Activated naive CD8-positive, alpha-beta T cell (primary cell): ENCODE data around the gene ACSL5.
A peak's percentile ranks its signal among the peaks of the same experiment; 100 is the strongest.

Experiments used
- H3K27ac Mint-ChIP-seq: one replicate; pipeline ENCODE4 v1.8.0; 2021; ENCODE audit warnings: mixed read lengths
- H3K27me3 Mint-ChIP-seq: one replicate; pipeline ENCODE4 v1.8.0; 2021; ENCODE audit warnings: mixed read lengths
- H3K36me3 Mint-ChIP-seq: one replicate; pipeline ENCODE4 v1.8.0; 2021; ENCODE audit warnings: mixed read lengths
- H3K4me1 Mint-ChIP-seq: one replicate; pipeline ENCODE4 v1.8.0; 2021; ENCODE audit warnings: low read depth, mixed read lengths
- H3K4me3 Mint-ChIP-seq: one replicate; pipeline ENCODE4 v1.8.0; 2021; ENCODE audit warnings: mild to moderate bottlenecking, mixed read lengths
- H3K9me3 Mint-ChIP-seq: one replicate; pipeline ENCODE4 v1.8.0; 2021; ENCODE audit warnings: low read depth, mixed read lengths

The ACSL5 gene, protein sequence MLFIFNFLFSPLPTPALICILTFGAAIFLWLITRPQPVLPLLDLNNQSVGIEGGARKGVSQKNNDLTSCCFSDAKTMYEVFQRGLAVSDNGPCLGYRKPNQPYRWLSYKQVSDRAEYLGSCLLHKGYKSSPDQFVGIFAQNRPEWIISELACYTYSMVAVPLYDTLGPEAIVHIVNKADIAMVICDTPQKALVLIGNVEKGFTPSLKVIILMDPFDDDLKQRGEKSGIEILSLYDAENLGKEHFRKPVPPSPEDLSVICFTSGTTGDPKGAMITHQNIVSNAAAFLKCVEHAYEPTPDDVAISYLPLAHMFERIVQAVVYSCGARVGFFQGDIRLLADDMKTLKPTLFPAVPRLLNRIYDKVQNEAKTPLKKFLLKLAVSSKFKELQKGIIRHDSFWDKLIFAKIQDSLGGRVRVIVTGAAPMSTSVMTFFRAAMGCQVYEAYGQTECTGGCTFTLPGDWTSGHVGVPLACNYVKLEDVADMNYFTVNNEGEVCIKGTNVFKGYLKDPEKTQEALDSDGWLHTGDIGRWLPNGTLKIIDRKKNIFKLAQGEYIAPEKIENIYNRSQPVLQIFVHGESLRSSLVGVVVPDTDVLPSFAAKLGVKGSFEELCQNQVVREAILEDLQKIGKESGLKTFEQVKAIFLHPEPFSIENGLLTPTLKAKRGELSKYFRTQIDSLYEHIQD

DNA sequence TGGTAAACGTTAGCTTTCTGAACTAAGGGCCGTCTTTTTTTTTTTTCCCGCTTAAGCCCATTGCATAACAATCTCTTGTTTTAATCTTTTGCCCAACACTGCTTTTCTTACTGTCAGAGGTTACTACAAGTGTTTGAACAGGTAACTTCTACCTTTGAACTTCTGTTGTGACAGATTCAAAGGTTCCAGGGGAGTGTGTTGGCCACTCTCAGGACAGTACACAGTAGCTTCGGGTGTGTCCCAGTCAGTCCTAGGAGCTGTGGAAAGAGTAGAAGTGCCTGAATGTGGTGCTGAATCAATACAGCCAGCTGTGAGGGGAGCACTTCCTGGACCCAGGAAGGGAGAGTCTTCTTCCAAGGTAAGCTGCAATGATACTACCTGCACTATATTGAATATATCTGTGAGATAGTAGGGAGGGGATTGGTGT is at the start of gene ACSL5:
ACSL5 (plus strand) TSS at position 205 of the 427 bp plus-strand sequence. CDS start 20,831 bp downstream, outside the sequence.
- no peaks in the 10 kb centered on the region for H3K9me3 Mint-ChIP-seq
- H3K36me3 Mint-ChIP-seq, result peaks cover 2% of the 10 kb centered on the region
- H3K27me3 Mint-ChIP-seq, result no peaks in the 10 kb centered on the region
- peak within 1 kb of the TSS; percentile 99 for H3K27ac Mint-ChIP-seq
- peaks cover 68% of the 10 kb centered on the region for H3K4me1 Mint-ChIP-seq
- H3K4me3 Mint-ChIP-seq, result peak within 1 kb of the TSS; percentile 100

DNA sequence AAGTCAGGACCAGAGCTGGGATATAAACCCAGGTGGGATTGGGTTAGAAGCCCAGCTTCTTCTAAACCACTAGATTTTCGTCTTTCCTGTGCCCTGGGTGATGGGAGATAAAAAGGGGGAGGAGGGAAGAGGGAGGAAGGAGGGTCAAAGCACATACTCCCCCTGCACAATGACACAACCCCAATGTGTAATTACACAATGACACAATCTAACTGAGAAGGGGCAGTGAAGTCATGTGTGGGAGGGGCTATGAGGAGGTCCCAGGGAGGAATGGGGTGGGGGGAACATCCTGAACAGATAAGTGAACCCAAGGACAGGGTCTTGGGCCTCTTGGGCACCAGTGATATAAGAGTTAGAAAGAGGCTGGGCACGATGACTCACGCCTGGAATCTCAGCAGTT is 46.2 kb upstream of the ACSL5 start:
- H3K4me3 Mint-ChIP-seq, result no peak overlapping the region
- peaks cover 6% of the 10 kb centered on the region for H3K27me3 Mint-ChIP-seq
- H3K36me3 Mint-ChIP-seq, result no peaks in the 10 kb centered on the region
- H3K4me1 Mint-ChIP-seq, result peaks cover 1% of the 10 kb centered on the region
- H3K27ac Mint-ChIP-seq, result no peak overlapping the region
- no peaks in the 10 kb centered on the region for H3K9me3 Mint-ChIP-seq

DNA sequence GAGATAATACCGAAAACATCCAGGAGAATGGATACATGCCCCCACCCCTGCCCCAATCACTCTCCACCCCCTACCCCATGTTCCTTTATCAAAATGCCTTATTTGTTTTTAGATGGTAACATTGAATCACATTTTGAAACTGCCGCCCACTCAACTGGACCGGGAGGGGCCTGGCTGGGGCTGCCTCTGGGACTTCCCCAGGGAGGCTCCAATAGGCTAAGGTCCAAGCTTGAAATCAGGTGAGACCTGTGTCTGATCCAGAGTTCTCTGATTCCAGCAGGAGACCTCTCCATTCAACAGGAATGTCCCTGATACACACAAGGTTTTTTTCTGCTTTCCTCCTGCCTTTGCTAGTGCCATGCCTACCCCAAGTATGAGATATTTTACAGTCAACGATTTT is 43.8 kb upstream of the ACSL5 start:
- Mint-ChIP-seq H3K27me3 (peaks cover 4% of the 10 kb centered on the region), H3K4me3 (no peak overlapping the region), H3K27ac (no peak overlapping the region), H3K36me3 (no peaks in the 10 kb centered on the region), H3K9me3 (no peaks in the 10 kb centered on the region), H3K4me1 (peaks cover 1% of the 10 kb centered on the region)

DNA sequence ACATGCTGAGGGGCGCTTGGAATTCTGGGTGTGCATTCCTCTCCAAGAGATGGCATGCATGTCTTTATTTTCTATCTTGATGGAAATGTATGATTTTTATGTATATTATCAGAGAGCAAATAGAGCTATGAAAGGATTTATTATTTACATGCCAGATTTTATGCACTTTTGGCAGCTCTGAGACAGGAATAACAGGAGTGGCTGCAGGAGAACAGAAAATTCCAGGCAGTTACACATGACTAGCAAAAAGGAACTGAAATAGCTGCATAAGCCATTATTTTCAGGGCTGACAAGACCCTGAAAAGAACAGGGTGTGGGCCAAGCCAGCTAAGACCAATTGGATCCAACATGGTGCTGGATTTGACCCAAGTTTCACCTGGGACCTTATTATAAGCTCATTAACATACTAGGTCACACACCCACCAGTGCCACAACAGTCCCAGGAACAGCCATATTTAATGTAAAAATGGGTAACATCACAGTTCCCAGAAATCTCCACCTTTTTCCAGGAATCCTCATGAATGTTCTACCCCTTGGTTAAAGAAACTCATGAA is 43.2 kb upstream of the ACSL5 start:
- H3K4me3 Mint-ChIP-seq, result no peak overlapping the region
- H3K4me1 Mint-ChIP-seq, result peaks cover 1% of the 10 kb centered on the region
- no peaks in the 10 kb centered on the region for H3K27me3 Mint-ChIP-seq
- no peak overlapping the region for H3K27ac Mint-ChIP-seq
- no peaks in the 10 kb centered on the region for H3K36me3 Mint-ChIP-seq
- no peaks in the 10 kb centered on the region for H3K9me3 Mint-ChIP-seq

DNA sequence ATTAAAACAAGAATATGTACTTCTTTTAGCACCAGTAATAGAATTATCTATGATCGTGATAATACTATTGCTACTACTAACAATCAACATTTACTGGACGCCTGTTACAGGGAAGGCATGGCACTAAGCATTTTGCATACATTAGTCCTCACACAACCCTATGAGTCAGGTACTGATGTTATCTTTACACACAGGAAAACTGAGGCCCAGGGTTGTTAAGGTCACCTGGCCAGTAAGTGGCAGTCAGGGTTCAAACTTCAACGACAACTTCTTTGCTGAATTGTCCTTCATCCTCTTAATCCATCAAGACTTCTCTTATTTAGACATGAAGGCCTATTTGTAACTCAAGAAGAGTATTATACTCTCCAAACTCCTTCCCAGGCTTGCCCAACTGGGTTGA is 41.9 kb upstream of the ACSL5 start:
- no peaks in the 10 kb centered on the region for H3K36me3 Mint-ChIP-seq
- no peak overlapping the region for H3K27ac Mint-ChIP-seq
- H3K9me3 Mint-ChIP-seq, result no peaks in the 10 kb centered on the region
- H3K4me1 Mint-ChIP-seq, result peaks cover 5% of the 10 kb centered on the region
- H3K27me3 Mint-ChIP-seq, result no peaks in the 10 kb centered on the region
- no peak overlapping the region for H3K4me3 Mint-ChIP-seq

DNA sequence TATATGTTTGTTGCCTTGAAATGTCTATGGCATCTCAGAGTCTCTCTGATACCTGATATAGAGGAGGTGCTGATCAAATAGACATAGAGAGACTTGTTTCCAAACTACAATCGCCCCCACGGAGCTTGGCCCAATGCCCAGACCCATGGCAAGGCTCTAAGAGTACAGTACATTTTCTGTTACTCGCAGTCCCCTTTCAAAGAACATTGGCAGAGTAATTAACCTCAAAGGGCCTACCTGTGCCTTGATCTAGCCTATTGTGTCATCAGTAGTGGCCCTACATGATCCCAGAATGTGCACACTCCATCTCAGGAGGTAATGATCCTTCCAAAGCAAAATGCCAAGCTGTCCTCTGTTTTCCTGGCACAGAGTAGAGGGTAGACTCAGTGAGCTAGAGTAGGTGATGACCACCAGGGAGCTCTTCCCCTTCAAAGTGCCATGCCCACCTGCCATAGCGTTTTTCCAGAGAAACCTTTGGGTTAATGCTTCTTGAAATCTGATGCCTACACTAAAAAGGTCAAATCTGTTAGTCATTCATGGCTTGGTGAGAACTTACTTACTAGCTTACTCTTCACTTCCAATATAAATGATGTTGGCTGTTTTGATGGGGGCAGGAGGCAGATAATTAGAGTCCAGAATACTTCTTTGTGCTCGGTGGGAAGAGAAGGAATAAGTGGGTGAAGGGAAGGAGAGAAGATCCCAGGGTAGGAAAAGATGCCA is 41.2 kb upstream of the ACSL5 start:
- peaks cover 5% of the 10 kb centered on the region for H3K4me1 Mint-ChIP-seq

DNA sequence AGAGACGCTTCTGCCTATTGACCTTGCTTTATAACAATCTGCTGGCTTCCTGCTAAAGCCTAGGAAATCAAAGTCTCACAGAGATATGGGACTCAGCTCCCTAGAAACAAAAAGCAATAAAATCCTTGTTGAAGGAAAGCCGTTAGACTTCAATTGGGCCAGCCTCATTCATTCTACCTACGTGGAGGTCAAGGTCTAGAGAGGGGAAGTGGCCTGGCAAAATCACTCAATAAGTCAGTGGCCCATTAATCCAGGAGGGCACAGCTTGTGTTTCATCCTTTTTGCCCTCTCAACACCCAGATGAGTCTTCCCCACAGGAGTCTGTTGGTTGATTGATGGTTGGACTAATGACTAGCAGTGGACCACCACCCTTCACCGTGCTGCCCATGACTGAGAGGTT is 40.5 kb upstream of the ACSL5 start:
- Mint-ChIP-seq H3K36me3 (no peaks in the 10 kb centered on the region), H3K27ac (no peak overlapping the region), H3K9me3 (no peaks in the 10 kb centered on the region), H3K4me3 (no peak overlapping the region), H3K27me3 (peaks cover 3% of the 10 kb centered on the region), H3K4me1 (peaks cover 5% of the 10 kb centered on the region)

More for the DNA sequence above, 41.2 kb upstream of the ACSL5 start:
- H3K27ac Mint-ChIP-seq, result no peak overlapping the region
- peaks cover 3% of the 10 kb centered on the region for H3K27me3 Mint-ChIP-seq
- H3K9me3 Mint-ChIP-seq, result no peaks in the 10 kb centered on the region
- H3K36me3 Mint-ChIP-seq, result no peaks in the 10 kb centered on the region
- H3K4me3 Mint-ChIP-seq, result no peak overlapping the region

DNA sequence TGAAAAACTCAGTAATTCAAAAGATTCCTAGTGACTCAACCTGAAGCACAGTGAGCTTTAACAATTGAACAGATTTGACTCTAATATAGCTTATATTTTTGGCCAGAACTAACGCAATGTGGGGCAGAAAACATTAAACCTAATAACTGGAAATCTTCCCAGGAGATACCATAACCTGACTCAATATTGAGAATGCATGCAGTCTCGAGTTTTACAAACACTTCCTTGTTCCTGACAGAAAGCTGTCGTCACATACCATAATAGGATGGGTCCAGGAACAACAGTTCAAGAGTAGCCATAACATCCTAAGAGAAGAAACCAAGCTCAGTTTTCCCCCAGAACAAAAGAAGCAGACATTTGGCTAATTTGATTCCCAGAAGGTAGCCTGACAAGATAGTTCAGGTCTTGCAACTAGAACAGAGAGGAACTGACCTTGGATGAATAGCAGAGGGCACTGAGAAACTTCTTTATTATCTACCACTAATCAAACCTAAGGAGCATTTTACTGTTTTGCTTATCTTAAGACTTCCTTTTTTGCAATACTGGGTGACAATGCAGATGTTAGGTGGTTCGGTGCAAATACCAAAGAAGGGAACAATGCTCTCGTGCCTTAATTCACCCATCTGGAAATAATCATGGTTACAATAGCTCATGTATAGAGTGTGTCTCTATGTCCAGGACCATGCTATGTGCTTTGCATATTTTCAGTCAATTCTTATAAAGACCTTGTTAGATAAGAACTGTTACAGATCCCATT is 38.6 kb upstream of the ACSL5 start:
- no peak overlapping the region for H3K4me3 Mint-ChIP-seq
- H3K9me3 Mint-ChIP-seq, result no peaks in the 10 kb centered on the region
- no peak overlapping the region for H3K27ac Mint-ChIP-seq
- peaks cover 5% of the 10 kb centered on the region for H3K4me1 Mint-ChIP-seq
- peaks cover 5% of the 10 kb centered on the region for H3K27me3 Mint-ChIP-seq
- H3K36me3 Mint-ChIP-seq, result no peaks in the 10 kb centered on the region

DNA sequence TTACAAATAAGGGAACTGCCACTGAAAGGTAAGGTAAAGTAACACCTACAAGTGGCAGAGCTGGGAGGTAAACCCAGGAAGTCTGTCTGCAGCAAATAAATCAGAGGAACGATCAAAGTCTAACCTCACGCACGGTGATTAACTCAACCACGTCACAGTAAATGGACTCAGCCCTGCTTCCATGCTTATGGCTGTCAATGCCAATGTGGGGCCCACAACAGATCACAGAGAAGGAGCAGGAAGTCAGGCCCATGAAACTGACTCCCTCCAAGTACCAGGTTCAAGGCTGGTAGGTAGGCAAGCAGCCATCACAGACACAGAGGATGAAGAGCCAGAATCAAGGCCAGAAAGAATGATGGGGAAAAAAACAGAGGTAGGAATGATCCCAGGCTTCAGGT is 38.0 kb upstream of the ACSL5 start:
- H3K27ac Mint-ChIP-seq, result no peak overlapping the region
- H3K9me3 Mint-ChIP-seq, result no peaks in the 10 kb centered on the region

DNA sequence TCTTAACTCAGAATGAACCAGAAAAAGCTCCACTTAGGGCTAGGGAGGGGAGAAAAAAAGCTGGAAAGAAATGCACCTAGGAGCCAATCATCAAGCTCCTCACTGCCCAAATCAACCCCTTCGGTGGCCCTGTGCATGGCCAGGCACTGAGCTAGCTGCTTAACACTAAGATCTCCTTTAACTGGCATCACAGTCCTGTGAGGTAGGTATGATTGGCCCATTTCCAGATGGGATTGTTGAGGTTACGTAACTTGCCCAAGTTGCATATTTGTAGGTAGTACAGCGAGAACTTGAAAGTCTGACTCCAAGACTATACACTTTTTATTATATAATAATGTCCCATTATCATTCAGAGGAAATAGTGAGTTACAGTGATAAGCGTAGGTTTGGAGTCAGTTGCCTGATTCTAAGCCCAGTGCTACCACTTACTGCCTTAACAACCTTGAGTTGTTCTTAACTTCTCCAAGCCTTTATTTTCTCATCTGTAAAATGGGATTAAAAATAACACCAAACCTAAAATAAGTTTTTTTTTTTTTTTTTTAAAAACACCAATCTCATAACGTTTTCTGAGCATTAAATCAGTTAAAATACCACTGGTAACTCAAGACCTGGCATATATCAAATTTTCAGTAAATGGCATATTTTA is 37.2 kb upstream of the ACSL5 start:
- H3K4me3 Mint-ChIP-seq, result no peak overlapping the region
- no peaks in the 10 kb centered on the region for H3K9me3 Mint-ChIP-seq
- peaks cover 5% of the 10 kb centered on the region for H3K27me3 Mint-ChIP-seq
- H3K4me1 Mint-ChIP-seq, result peaks cover 4% of the 10 kb centered on the region
- no peak overlapping the region for H3K27ac Mint-ChIP-seq
- H3K36me3 Mint-ChIP-seq, result no peaks in the 10 kb centered on the region

More for the DNA sequence above, 38.0 kb upstream of the ACSL5 start:
- H3K36me3 Mint-ChIP-seq, result no peaks in the 10 kb centered on the region
- no peak overlapping the region for H3K4me3 Mint-ChIP-seq
- H3K27me3 Mint-ChIP-seq, result peaks cover 5% of the 10 kb centered on the region
- peaks cover 5% of the 10 kb centered on the region for H3K4me1 Mint-ChIP-seq

DNA sequence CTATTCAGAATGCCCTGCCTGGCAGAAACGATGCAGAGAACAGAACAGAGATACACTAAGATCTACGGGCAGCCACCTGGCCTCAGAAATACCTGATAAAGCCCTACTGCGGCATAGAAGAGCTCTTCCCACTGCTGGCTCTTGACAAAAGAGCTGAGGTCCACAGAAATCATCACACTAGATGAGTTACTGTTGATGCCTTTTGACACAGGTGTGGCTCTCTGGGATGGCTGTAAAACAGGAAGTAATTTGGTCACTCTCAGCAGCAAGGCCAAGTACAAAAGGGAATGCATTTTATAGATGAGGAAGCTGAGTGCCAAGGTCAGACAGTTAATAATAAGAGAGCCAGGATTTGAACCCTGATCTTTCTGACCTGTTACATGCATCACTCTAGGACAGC is 35.0 kb upstream of the ACSL5 start:
- Mint-ChIP-seq H3K27ac (no peak overlapping the region), H3K4me1 (peaks cover 4% of the 10 kb centered on the region), H3K4me3 (no peak overlapping the region), H3K9me3 (no peaks in the 10 kb centered on the region), H3K36me3 (no peaks in the 10 kb centered on the region), H3K27me3 (peaks cover 5% of the 10 kb centered on the region)

DNA sequence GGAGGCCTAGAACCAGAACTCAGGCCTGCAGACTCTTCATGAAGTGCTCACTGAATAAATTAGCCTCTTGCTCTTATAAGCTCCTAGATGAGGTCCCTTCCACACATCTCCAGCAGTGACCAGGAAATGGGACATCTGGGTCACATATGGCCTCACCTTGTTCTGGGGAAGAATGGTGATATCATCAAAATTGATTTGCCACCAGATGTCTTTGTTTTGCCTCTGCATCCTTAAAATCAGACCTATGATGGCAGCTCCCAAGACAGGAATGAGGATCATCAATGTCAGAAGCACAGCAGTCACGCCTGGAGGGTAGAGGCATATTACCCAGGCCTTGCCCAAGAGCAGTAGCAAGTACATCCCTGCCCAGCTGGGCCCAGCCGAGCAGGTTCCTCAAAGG is 33.3 kb upstream of the ACSL5 start:
- Mint-ChIP-seq H3K27me3 (peaks cover 5% of the 10 kb centered on the region), H3K27ac (no peak overlapping the region)

DNA sequence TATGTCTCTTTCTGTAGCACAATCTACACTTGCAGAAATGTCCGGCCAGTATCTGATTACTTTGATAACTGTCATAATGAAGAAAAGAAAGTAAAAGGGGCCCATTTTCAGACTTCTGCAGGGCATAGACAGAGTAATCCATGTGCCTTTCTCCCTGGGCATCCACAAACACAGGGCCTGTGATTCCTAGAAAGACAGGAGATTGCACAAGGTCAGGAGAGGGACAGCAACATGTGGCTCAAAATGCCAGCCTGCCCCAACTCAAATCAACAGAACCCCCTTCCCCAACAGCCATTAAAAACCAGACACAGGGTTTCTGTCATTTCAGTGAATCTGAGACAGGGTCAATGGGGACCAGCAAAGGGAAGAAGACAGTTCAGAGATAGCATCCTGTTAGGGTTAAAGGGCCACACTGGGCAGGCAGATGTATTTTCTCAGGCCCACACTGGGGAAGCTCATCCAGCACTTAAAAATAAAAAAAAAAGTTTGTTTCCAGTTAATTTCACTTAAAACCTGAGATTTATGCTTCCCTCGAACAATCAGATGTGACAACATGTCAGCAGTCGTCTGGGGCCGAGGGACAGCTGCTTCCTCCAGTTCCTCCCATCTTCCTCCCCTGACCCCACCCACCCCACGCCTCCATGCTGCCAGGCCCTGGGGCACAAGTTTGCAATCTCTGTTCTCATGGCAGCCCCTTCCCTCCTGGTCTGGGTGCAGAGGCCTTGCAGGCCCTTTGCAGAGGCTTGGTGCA is 30.7 kb upstream of the ACSL5 start:
- H3K9me3 Mint-ChIP-seq, result no peaks in the 10 kb centered on the region
- no peak overlapping the region for H3K4me3 Mint-ChIP-seq
- no peaks in the 10 kb centered on the region for H3K4me1 Mint-ChIP-seq
- no peak overlapping the region for H3K27ac Mint-ChIP-seq
- H3K36me3 Mint-ChIP-seq, result no peaks in the 10 kb centered on the region
- peaks cover 3% of the 10 kb centered on the region for H3K27me3 Mint-ChIP-seq

More for the DNA sequence above, 33.3 kb upstream of the ACSL5 start:
- Mint-ChIP-seq H3K4me1 (peaks cover 4% of the 10 kb centered on the region), H3K36me3 (no peaks in the 10 kb centered on the region), H3K9me3 (no peaks in the 10 kb centered on the region), H3K4me3 (no peak overlapping the region)
